GM19372 (cell line): Measurements from ENCODE around the gene PAX6.

Experiments
- ATAC-seq: cut with Tn5 transposase; IDR thresholded peaks from one replicate; pipeline ENCODE4 v1.9.1; 2021; ENCODE audit warnings: mild to moderate bottlenecking, low read depth, moderate library complexity; ENCODE audit not compliant: unreplicated experiment

PAX6 gene

DNA sequence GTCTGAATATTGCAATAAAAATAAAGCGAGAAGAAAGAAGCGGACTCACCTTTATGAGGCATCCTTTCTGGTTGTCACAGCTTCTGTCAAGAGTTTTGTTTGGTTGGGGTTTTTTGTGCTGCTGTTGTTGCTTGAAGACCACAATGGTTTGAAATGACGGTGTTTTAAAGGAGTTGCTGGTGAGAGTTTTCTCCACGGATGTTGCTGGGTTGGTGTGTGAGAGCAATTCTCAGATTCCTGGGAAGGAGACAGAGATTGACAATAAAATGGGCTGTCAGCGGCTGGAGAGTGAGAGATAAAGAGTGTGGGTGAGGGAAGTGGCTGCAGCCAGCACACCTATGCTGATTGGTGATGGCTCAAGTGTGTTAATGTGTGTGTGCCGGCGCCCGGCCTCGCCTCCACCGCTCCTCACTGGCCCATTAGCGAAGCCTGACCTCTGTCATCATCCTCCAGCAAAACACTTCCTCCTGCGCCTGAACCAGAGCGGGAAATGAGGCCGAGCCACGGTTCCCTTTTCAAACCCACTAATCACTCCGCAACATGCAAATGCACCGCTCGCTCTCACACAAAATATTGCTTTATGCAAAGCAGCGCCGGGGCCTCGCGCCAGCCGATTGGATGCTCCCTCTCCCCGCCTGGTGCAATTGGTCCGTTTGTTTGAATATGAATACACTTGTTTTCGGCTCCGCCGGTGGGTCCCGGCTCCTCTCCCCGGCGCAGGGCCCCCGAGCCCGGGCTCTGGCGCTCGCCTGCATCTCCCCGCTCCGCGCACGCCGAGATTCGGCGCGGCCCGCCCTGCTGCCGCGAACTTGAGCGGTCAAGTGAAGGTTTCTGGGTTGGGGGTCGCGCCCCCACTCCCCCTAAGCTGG, at the start of gene PAX6:
Gene PAX6 (minus strand): TSS at position 544 of the 869 bp plus-strand sequence. CDS start 4,911 bp downstream, outside the sequence.
- peak; percentile 43 for ATAC-seq

DNA sequence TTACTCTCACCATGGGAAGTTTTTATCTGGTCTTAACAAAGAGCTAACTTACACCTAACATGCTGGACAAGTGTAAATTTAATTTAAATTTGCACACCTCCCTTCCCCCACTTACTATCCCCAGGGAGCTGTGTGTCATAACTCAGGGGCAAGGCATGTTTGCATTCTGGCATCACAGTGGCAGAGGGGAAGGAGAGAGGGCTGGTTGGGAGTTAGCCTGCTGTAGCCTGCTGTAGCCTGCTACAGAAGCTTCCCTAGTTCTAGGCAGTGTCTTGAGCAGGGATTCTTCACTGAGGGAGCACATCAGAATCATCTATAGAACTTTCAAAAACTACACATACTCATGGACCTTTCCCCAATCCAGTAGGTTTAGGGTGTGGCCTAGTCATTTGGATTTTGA, 49.3 kb upstream of the PAX6 start:
- no peak for ATAC-seq

DNA sequence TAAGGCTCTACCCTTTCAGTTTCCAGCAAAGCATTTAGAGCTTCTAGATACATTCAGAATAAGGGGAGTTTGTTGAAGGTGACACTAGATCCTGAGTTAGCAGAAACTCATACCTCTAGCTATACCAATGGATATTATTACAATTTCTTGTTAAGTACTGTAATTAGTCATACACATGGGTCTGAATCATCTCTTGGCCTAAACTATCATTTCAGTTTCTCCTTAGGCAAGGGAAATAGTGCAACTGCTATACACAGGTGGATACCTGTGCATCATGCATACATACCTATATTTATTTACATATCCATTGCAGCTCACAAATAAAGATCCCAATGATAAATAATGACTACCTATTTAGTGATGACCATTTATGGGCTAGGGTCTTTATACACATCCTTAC, 45.1 kb upstream of the PAX6 start:
- ATAC-seq = no peak

DNA sequence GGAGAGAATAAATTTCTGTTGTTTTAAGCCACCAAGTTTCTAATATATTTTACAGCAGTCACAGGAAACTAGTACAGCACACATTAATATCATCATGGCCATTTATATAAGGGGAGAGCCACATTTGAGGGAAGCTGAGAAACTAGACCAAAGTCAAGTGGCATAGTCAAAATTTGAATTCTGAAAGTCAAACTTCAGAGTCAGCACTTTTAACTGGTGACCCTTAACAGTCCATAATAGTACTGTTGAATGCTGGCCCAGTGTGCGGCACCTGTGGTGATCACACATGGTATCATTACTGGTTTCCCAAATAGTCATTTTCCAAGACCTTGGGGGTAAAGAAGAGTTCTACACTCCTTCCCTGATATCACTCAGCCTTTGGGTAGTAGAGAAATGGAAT, 44.3 kb upstream of the PAX6 start:
- ATAC-seq = no peak

DNA sequence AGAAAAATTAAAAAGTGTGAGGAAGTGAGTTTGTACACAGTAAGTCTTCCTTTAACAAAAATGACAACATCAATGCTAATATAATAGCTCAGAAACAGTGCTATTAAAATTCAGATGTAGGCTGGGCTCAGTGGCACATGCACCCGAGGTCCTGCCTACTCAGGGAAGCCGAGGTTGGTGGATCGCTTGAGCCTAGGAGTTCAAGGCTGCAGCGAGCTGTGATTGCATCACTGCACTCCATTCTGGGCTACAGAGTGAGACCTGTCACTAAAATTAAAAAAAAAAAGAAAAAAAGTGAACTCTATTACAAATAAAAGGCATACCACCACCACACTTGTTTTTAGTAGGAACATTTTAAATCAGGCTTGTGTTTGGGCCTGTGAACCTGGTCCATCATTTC, 39.2 kb upstream of the PAX6 start:
- no peak for ATAC-seq

DNA sequence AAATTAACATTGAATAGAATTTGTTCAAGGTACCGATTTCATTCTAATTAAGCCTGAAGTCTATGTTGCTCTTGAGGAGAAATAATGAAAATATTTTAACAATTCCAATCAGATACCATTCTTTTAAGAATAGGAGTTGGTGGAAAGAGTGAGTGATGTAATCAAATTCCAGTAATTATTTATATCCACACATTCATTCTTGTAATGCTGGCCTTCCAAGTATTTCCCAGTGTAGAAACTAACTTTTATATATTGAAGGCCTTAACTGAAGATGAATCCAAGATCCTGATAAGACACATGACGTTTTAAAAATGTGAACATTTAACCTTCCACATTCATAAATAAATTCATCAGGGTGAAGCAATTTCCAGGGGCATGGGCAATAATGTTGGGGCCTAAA, 36.6 kb upstream of the PAX6 start:
- no peak for ATAC-seq

DNA sequence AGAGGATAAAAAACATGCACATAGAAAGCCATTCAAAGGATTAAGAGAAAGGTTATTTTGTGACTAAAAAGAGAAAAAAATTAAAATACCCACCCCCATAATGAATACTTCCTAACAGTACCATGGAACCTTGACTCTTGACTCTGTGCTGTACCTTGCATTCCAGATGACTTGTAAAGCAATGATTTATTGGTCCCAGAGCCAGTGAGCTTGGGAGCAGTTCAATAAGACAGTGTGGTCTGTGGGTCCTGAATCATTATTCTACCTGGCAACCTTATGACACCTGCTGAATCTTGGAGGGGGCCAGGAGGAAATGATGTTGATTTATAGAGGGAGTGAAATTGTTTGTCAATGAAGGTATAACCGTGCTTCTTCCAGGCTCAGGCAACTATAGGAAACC, 34.2 kb upstream of the PAX6 start:
- ATAC-seq = no peak

DNA sequence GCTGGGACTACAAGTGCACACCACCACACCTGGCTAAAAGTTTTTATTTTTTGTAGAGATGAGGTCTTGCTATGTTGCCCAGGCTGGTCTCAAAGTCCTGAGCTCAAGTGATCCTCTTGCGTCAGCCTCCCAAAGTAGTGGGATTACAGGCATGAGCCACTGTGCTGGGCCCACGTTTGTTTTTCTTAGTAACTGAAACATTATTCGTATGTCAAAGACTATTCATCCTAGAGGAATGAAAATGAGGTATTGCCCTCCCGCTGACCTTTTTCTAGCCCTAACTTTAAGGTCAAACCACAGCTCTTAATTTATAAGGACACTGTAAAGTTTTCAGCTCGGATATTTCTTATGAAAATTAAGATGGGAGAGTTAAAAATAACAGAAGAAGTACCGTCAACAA, 33.2 kb upstream of the PAX6 start:
- ATAC-seq = no peak

DNA sequence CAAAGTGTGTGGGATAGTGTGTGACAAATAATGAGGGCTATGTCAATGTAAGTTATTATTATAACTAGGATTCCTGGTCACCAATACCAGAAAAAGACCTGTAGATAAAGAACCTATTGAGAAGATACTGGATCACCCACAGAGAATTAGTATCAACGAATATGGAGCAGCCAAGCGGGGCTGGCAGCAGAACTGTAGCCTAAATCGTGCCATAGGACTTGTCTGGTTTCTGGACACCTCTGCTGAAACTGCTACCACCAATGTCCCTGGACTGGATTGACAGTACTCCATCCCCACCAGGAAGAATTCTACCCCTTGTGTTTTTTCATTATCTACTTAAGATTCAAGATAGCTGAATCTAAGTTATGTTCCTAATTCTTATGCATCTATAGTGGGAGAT, 30.3 kb upstream of the PAX6 start:
- ATAC-seq = no peak

DNA sequence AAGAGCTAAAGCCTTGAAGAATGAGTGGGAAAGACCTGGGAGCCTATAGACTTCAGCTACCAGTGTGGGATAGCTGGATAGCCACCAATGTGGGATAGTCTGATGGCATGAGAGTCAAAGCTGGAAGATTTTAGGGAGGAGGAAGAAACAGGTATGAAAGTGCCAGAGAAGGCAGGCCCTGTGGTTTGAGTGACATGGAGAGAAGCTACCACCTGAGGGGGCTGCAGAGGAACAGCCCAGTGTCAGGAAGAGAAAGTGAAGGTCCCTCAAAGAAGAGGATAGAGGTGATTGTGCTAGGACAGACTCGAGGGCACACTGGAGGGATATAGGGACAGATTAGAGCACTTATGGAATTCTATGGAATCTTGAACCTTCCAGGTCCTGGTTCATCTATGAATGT, 23.1 kb upstream of the PAX6 start:
- ATAC-seq = no peak

DNA sequence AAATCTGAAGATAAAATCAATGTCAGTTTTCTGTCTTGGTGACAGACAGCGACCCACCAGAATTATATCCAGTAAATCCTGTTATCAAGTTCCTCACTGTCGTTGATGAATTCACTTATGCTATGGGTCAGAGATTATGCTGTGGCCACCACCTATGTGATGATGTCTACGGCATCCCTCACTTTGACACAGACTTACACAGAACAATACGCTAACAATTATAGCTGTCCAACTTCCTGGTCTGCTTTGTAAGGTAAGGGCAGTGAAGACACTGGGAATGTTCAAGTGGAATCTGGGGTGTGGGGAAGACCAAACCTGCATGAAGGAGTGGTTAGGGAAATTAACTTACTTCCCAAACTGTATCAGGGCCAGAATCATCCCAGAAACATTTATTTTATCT, 19.3 kb upstream of the PAX6 start:
- ATAC-seq = no peak

DNA sequence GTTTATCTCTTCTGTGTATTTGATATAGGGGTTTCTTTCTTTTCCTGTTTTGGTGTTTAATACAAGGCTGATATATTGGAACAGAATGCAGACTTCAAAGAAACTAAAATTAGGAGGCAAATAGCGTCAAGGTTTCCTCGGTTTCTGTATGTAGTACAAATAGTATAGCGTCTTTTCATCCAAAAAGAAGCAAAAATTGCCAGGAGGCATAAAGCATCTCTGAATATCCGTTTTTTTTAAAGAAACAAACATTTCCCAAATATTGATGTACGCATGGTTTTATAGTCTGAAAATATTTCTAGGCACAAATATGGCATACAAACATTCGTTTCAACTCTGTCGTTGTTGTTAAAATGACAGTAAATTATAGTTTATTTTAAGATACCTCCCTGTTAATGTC, 17.1 kb upstream of the PAX6 start:
- no peak for ATAC-seq

DNA sequence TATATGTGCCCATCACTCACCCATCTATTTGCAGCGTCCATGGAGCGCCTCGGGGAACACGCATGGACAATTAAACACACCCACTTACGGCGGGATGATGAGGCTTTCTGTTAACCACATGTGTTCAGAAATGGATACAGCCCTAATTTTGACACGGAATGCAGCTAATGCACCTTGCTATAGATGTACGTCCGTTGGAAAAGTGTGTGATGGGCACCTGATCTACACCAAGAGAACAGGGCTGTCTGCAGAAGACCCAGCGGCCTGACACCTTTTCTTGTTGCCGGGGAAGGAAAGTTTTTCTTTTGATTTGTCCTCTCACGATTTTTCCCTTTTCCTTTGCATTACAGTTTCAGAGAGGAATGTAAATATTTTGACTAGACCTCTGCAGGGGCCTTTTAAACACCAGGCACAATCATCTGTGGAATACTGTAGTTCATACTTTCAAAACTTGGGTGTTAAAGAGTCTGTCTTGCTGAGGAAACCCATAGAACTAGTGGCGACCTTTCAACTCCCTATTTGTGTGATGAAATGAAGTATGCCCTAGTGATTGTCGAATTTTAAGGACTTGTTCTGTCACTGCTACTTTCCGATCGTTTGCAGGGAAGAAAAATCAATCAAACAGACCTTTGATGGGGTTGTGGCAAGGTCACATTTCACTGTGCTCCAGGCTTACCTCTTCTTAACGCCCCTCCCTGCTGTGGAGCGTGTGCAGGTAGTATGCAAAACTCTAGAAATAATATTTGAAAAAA, 16.5 kb upstream of the PAX6 start:
- no peak for ATAC-seq

DNA sequence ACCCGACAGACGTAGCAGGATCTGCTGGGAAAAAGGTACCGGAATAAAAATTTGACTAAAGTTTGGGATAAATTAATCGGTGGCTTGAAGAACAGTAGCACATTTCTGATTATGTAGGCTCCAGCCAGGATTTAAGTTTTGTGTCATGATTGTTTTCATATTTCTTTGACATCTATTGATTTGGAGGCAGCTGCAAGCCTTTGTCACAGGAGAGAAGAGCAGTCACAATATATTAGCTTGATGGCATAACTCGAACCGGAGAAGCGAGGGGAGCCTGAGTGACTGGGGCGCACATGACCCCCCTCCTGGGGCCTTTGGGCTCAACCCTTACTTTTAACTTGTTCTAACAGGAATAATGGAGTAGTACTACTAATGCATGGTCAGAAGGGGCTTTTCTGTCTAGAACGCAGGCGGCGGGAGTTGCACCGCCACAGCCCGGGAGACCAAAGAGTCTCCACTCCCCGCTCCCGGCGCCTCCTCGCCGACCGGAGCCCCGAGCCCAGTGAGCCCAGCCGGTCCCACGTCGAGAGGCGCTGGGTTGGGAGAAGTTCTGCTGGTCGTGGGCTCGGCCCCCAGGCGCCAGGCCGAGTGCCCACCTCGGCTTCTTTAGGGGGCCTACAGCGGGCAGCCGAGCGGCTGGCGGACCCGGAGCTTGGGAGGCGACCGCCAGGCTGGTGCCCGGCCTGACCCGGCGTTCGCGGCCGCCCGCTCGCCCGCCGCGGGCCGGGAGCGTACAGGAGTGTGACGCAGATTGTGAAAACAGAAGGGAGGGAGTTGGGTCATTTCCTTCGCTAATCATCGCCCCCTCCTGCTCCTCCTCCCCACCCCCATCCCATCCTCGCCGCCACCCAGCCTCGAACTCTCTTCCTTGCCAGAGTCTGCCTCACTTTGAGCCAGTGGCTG, 15.7 kb upstream of the PAX6 start:
- no peak for ATAC-seq

DNA sequence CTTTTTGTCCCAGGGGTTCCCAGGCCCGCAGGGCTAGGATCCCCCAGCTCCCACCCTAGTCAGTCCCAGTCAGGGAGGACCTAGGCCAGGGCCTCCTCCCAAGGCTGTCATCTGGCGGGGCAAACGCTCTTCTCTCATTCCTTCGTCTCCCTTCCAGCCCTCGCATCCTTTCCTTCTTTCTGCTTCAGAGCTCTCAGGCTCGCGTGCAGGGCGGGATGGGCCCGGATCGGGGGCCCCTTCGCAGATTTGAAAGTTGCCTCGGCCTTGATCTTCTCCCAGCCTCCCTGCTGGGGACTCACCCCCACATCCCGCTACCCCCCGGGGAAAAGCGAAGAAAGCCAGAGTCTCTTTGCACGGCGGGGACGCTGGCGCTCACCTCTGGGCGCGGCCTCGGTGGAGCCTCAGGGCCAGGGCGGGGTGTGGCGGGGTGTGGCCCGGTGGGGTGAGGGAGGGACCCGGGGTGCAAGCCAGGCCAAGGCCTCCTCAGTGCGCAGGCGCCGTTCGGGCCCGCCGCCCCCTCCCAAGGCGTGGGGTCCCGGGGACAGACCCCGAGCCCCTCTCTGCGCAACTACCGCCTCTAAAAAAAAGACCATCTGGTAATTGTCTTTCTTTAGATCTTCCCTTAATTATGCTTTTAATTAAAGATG, 14.8 kb upstream of the PAX6 start:
- ATAC-seq = no peak

DNA sequence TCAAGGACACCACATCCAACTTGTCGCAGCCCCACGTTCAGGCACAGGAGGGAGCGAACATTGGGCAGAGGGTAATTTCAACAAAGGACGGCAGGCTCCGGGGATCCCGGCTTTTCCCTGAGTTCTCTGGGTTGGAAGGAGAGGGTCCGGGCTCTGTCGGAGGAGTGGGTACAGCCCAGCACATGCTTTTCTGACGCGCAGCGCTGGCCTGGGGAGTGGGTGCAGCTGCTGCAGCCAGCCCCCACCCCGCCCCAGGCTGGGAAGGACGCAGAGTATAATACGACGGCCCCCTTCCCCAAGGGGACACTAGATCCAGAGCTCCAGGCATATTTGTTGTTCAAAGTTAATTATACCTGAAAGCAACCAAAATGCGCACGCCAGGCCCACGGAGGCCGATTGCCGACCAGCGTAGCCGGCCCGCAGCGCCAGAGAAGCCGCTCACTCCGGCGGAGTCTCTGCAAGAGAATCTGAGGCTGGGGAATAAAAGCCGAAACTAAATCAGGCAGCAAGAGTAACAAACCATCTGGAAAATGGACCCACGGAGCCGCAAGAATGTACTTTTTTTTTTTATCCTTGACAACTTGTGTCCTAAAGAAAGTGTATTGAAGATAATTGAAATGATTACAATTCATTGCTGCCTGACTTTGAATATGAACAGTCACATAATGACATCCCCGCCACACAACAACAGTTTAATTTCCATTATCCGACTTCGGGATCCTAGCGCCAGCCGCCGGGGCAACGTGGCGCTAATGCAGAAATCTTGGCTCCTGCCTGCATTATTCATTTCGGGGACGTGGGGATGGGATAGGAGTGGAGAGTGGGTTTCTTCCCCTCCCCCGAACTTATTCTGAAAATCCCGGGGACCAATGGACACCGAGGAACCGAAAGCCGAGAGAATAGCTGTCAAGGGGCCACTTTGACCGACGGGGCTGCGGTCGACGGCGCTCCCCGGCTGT, 14.0 kb upstream of the PAX6 start:
- ATAC-seq = no peak

DNA sequence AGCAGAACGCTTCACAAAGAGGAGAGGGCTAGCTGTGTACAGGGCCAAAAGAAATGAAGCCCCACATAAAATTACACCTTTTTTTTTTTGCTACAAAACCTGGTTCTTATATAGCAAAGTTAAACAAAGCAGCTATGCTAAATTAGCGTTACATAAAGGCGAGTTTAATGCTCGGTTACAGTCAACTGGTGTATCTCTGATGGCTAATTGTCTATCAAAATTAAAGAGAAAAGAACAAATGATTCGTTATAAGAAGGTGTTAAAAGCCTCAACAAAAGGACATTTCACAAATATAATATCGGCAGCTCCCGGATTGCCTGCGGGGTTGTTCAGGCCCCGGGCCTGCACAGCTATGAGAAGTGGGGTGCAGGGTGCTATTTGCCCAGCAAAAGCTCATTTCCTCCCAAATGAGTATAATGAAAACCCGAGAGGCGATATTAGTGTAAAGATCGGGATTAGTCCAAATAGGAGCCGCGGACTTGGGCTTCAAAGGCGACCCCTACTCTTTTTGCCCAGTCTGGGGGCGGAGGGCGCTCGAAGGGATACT, 13.3 kb upstream of the PAX6 start:
- no peak for ATAC-seq

DNA sequence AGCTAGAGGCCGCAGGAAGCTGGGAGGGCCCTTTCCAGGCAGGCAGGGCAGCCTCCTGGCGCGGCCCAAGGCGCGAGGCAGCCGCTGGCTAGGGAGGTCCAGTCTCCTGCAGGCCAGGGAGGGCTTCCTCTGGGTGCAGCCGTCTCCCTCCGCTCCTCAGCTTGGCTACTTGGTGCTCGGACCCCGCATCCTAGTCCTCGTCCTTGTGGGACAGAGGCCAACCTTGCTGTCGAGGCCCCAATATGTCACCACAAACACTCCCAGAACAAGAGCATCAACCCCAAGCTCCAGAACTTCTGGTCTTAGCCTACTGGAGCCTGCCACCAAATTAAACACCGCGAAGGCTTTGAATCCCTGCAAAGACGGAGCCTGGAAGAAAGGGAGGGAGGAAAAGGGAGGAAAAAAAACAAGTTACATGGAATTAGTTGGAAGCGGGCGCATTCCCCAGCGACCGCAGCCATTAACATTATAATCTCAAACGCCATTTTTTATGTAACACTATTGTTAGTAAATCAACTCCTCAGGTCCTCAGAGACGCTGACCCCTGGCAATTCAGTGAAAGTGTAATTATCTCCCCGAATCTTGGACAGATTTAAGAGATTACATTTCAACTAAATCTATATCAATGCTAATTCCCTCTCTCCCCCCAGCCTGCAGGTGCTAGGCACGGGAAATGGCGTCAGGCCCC, 12.7 kb upstream of the PAX6 start:
- no peak for ATAC-seq
